ENCODE data around the gene EIF4EBP2. TPM values are rescaled to one million over a fixed set of nuclear protein-coding genes. Genes with fewer than 3 reads are reported as not detected.

Gene EIF4EBP2
- total RNA-seq, 1 experiment from 2014 or later: 112 TPM

DNA sequence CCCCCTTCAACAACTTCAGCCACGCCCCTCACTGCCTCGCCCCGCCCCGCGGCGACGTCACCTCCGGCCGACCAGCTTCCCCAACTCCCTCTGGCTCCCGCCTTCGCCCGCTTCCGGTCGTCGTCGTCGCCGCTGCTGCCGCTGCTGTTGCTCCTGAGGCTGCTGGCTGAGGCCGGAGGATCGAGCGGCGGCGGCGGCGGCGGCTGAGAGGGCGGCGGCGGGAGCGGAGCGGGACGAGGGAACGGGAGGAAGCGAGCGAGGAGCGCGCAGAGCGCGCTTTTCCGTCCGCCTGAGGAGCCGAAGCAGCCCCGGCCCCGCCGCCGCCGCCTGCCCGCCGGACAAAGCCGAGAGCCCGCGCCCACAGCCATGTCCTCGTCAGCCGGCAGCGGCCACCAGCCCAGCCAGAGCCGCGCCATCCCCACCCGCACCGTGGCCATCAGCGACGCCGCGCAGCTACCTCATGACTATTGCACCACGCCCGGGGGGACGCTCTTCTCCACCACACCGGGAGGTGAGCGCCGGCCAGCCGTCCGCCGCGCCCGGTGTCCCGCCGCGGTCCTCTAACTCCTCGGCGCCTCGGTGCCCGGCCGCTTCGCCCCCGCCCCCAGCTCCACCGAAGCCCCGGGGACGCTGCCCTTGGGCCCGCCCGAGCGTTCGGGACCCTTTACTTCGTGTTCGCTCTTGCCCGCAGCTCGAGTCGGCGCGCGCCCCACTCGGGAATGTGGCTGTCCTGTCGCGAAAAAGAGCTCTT lies at the start of gene EIF4EBP2 (continued):
- TF ChIP-seq, protein P1, sequence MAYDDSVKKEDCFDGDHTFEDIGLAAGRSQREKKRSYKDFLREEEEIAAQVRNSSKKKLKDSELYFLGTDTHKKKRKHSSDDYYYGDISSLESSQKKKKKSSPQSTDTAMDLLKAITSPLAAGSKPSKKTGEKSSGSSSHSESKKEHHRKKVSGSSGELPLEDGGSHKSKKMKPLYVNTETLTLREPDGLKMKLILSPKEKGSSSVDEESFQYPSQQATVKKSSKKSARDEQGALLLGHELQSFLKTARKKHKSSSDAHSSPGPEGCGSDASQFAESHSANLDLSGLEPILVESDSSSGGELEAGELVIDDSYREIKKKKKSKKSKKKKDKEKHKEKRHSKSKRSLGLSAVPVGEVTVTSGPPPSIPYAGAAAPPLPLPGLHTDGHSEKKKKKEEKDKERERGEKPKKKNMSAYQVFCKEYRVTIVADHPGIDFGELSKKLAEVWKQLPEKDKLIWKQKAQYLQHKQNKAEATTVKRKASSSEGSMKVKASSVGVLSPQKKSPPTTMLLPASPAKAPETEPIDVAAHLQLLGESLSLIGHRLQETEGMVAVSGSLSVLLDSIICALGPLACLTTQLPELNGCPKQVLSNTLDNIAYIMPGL (CRISPR knock-in tag; IDR thresholded peaks at IDR 0.05): peak; percentile 71; the same call in 1 of the 2 replicates
- TF ChIP-seq NFYB (CRISPR knock-in tag; conservative IDR thresholded peaks at IDR 0.05; ENCODE audit: low read depth) (0 out of 2 replicates have a peak, but pooled peaks have one; percentile 29), GRHL2 (CRISPR knock-in tag; IDR thresholded peaks at IDR 0.05; ENCODE audit: insufficient replicate concordance, severe bottlenecking) (no peak), SMAD3 (CRISPR knock-in tag; IDR thresholded peaks at IDR 0.05; ENCODE audit: borderline replicate concordance) (peak; percentile 8; the same call in 1 of the 2 replicates), NR3C1 (CRISPR knock-in tag; conservative IDR thresholded peaks at IDR 0.05; ENCODE audit: low read depth) (no peak), HMGA2 (CRISPR knock-in tag; IDR thresholded peaks at IDR 0.05) (no peak), ZNF416 (CRISPR knock-in tag; IDR thresholded peaks at IDR 0.05) (no peak), TCF7 (CRISPR knock-in tag; IDR thresholded peaks at IDR 0.05; ENCODE audit: low read depth) (0 out of 2 replicates have a peak, but pooled peaks have one; percentile 60), CREM (CRISPR knock-in tag; IDR thresholded peaks at IDR 0.05) (peak; percentile 92), MYBL2 (CRISPR knock-in tag; IDR thresholded peaks at IDR 0.05) (peak; percentile 82), SP1 (CRISPR knock-in tag; conservative IDR thresholded peaks at IDR 0.05) (peak; percentile 98)
- TF ChIP-seq, protein P2, sequence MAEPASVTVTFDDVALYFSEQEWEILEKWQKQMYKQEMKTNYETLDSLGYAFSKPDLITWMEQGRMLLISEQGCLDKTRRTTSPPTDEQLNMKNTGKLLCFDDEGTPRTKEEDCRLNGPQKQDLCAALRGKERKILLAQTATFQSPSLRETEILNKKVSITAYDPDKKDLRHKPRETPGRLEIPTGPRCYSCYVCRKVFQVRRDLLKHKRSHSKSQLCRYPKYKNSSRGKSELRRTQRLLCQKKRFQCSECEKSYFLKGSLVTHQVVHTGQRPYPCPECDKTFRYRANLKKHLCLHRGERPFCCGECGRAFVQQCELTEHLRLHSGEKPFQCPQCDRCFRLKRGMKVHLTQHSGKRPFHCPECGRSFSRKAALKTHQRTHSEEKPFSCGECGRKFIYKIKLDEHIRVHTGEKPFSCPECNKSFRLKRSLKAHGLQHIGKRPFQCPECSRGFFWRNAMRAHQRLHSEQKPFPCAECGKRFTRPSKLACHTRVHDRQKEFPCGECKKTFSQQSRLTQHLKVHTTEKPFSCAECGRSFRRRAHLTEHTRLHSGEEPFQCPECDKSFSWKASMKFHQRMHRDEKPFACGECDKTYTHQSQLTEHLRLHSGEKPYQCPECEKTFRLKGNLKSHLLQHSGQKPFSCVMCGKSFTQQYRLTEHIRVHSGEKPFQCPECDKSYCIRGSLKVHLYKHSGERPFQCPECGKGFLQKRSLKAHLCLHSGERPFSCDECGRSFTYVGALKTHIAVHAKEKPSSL (CRISPR knock-in tag; conservative IDR thresholded peaks at IDR 0.05): no peak
- TF ChIP-seq, protein P3, sequence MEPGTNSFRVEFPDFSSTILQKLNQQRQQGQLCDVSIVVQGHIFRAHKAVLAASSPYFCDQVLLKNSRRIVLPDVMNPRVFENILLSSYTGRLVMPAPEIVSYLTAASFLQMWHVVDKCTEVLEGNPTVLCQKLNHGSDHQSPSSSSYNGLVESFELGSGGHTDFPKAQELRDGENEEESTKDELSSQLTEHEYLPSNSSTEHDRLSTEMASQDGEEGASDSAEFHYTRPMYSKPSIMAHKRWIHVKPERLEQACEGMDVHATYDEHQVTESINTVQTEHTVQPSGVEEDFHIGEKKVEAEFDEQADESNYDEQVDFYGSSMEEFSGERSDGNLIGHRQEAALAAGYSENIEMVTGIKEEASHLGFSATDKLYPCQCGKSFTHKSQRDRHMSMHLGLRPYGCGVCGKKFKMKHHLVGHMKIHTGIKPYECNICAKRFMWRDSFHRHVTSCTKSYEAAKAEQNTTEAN (CRISPR knock-in tag; IDR thresholded peaks at IDR 0.05): peak; percentile 82; the same call in 1 of the 2 replicates
- TF ChIP-seq, protein P4, sequence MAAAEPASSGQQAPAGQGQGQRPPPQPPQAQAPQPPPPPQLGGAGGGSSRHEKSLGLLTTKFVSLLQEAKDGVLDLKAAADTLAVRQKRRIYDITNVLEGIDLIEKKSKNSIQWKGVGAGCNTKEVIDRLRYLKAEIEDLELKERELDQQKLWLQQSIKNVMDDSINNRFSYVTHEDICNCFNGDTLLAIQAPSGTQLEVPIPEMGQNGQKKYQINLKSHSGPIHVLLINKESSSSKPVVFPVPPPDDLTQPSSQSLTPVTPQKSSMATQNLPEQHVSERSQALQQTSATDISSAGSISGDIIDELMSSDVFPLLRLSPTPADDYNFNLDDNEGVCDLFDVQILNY (CRISPR knock-in tag; IDR thresholded peaks at IDR 0.05): peak; percentile 88; the same call in 1 of the 2 replicates
- TF ChIP-seq, protein P5, sequence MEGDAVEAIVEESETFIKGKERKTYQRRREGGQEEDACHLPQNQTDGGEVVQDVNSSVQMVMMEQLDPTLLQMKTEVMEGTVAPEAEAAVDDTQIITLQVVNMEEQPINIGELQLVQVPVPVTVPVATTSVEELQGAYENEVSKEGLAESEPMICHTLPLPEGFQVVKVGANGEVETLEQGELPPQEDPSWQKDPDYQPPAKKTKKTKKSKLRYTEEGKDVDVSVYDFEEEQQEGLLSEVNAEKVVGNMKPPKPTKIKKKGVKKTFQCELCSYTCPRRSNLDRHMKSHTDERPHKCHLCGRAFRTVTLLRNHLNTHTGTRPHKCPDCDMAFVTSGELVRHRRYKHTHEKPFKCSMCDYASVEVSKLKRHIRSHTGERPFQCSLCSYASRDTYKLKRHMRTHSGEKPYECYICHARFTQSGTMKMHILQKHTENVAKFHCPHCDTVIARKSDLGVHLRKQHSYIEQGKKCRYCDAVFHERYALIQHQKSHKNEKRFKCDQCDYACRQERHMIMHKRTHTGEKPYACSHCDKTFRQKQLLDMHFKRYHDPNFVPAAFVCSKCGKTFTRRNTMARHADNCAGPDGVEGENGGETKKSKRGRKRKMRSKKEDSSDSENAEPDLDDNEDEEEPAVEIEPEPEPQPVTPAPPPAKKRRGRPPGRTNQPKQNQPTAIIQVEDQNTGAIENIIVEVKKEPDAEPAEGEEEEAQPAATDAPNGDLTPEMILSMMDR (IDR thresholded peaks at IDR 0.05): no peak
- TF ChIP-seq, protein P6, sequence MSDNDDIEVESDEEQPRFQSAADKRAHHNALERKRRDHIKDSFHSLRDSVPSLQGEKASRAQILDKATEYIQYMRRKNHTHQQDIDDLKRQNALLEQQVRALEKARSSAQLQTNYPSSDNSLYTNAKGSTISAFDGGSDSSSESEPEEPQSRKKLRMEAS (CRISPR knock-in tag; IDR thresholded peaks at IDR 0.05): peak; percentile 84
- TF ChIP-seq, protein P7, sequence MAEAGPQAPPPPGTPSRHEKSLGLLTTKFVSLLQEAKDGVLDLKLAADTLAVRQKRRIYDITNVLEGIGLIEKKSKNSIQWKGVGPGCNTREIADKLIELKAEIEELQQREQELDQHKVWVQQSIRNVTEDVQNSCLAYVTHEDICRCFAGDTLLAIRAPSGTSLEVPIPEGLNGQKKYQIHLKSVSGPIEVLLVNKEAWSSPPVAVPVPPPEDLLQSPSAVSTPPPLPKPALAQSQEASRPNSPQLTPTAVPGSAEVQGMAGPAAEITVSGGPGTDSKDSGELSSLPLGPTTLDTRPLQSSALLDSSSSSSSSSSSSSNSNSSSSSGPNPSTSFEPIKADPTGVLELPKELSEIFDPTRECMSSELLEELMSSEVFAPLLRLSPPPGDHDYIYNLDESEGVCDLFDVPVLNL (CRISPR knock-in tag; IDR thresholded peaks at IDR 0.05; ENCODE audit: borderline replicate concordance, low read depth): 0 out of 2 replicates have a peak, but pooled peaks have one; percentile 43
